Measurements from ENCODE around the gene ETF1. TPM values are rescaled to one million over a fixed set of nuclear protein-coding genes. Genes with fewer than 3 reads are reported as not detected.
"Not testable (repeated sequence)": the region's sequence is repeated elsewhere in the genome, so short reads cannot be mapped to it uniquely, and the experiment has no call there.

ETF1 gene
- total RNA-seq, 1 experiment from 2014 or later: 57.3 TPM

- H3K9me2 ChIP-seq (replicated peaks; ENCODE audit: low read length): no peaks in the 10 kb centered on the region
- no peak overlapping the region for H2AFZ ChIP-seq (ENCODE audit: low read length)
- H3K36me3 ChIP-seq (ENCODE audit: low read depth, low read length): peaks cover 52% of the 10 kb centered on the region
- H3F3A ChIP-seq (ENCODE audit: low read length, unreplicated experiment): no peaks in the 10 kb centered on the region
- no peak overlapping the region for H3K4me3 ChIP-seq (ENCODE audit: low read length)
- H3K79me2 ChIP-seq (ENCODE audit: low read length): peaks cover 22% of the 10 kb centered on the region
- no peaks in the 10 kb centered on the region for H3K27me3 ChIP-seq (ENCODE audit: low read length)
- ChIA-PET CTCF (no interaction called here), POLR2A (ENCODE audit: unreplicated experiment) (no interaction called here)
- no peak overlapping the region for H3K4me2 ChIP-seq (ENCODE audit: low read length)
- no TSS peak for BruUV-seq (replicated peaks)
- no peak overlapping the region for H3K9ac ChIP-seq (ENCODE audit: low read length)
- no peaks in the 10 kb centered on the region for H3K9me3 ChIP-seq (ENCODE audit: low read length)
- H3K4me1 ChIP-seq (ENCODE audit: insufficient read depth, low read length): no peaks in the 10 kb centered on the region
- no peak for DNase-seq
- intact Hi-C loops (cut with micrococcal nuclease): no loop called here
- 0 out of 2 replicates have a peak, but pooled peaks cover 8% of the 10 kb centered on the region for H4K20me1 ChIP-seq (ENCODE audit: low read length)
- no peak overlapping the region for H3K27ac ChIP-seq (ENCODE audit: low read length)
- no peak for TF ChIP-seq EZH2 (IDR thresholded peaks at IDR 0.05; ENCODE audit: low read length, unreplicated experiment)
- no peak for TF ChIP-seq CTCF (conservative IDR thresholded peaks at IDR 0.05; ENCODE audit: low read depth, low read length)
- no peak for TF ChIP-seq EZH2phosphoT487 (IDR thresholded peaks at IDR 0.05; ENCODE audit: borderline replicate concordance, low read length)
- no peak for ATAC-seq
Measured at GRCh38 chr5:138515556-138516245, 27.3 kb downstream of the ETF1 start.

DNA sequence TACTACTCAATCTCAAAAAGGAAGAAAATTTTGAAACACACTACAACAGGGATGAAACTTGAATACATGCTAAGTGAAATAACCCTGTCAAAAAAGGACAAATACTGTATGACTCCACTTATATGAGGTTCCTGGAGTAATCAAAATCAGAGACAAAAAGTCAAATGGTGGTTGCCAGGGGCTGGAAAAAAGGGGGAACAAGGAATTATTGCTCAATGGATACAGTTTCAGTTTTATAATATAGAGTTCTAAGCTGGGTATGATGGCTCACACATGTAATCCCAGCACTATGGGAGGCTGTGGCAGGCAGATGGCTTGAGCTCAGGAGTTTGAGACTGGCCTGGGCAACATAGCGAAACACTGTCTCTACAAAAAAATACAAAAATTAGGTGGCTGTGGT lies 29.0 kb downstream of the ETF1 start:
- H3K79me2 ChIP-seq (ENCODE audit: low read length): peaks cover 8% of the 10 kb centered on the region
- TF ChIP-seq CTCF (conservative IDR thresholded peaks at IDR 0.05; ENCODE audit: low read depth, low read length) (no peak), EZH2 (IDR thresholded peaks at IDR 0.05; ENCODE audit: low read length, unreplicated experiment) (no peak), EZH2phosphoT487 (IDR thresholded peaks at IDR 0.05; ENCODE audit: borderline replicate concordance, low read length) (no peak)
- CTCF ChIA-PET: no interaction called here

GRCh38 chr5:138508958-138509357 lies 34.1 kb downstream of the ETF1 start:
- BruUV-seq (replicated peaks): no TSS peak
- H3K4me2 ChIP-seq (ENCODE audit: low read length): no peak overlapping the region
- H3K36me3 ChIP-seq (ENCODE audit: low read depth, low read length): peaks cover 30% of the 10 kb centered on the region
- no peak overlapping the region for H3K4me3 ChIP-seq (ENCODE audit: low read length)
- ATAC-seq (no peak), DNase-seq (no peak)
- H3K27me3 ChIP-seq (ENCODE audit: low read length): no peaks in the 10 kb centered on the region
- no peak overlapping the region for H2AFZ ChIP-seq (ENCODE audit: low read length)
- no peaks in the 10 kb centered on the region for H3F3A ChIP-seq (ENCODE audit: low read length, unreplicated experiment)
- no peaks in the 10 kb centered on the region for H3K79me2 ChIP-seq (ENCODE audit: low read length)
- no peaks in the 10 kb centered on the region for H3K9me2 ChIP-seq (replicated peaks; ENCODE audit: low read length)
- no peak overlapping the region for H3K27ac ChIP-seq (ENCODE audit: low read length)
- intact Hi-C loops (cut with micrococcal nuclease): no loop called here
- H3K9ac ChIP-seq (ENCODE audit: low read length): no peak overlapping the region
- CTCF ChIA-PET: no interaction called here
- H3K4me1 ChIP-seq (ENCODE audit: insufficient read depth, low read length): no peaks in the 10 kb centered on the region
- H4K20me1 ChIP-seq (ENCODE audit: low read length): no peaks in the 10 kb centered on the region
- no peaks in the 10 kb centered on the region for H3K9me3 ChIP-seq (ENCODE audit: low read length)
- TF ChIP-seq EZH2 (IDR thresholded peaks at IDR 0.05; ENCODE audit: low read length, unreplicated experiment): no peak
- TF ChIP-seq CTCF (conservative IDR thresholded peaks at IDR 0.05; ENCODE audit: low read depth, low read length): no peak
- no peak for TF ChIP-seq EZH2phosphoT487 (IDR thresholded peaks at IDR 0.05; ENCODE audit: borderline replicate concordance, low read length)
- POLR2A ChIA-PET (ENCODE audit: unreplicated experiment): no interaction called here

More for the DNA sequence above, 29.0 kb downstream of the ETF1 start:
- intact Hi-C loops (cut with micrococcal nuclease): no loop called here
- Histone ChIP-seq H3K36me3 (ENCODE audit: low read depth, low read length) (peaks cover 56% of the 10 kb centered on the region), H3F3A (ENCODE audit: low read length, unreplicated experiment) (no peaks in the 10 kb centered on the region), H3K9me2 (replicated peaks; ENCODE audit: low read length) (no peaks in the 10 kb centered on the region), H3K4me2 (ENCODE audit: low read length) (no peak overlapping the region), H3K9ac (ENCODE audit: low read length) (no peak overlapping the region), H4K20me1 (ENCODE audit: low read length) (0 out of 2 replicates have a peak, but pooled peaks cover 6% of the 10 kb centered on the region), H3K4me3 (ENCODE audit: low read length) (no peak overlapping the region), H3K27me3 (ENCODE audit: low read length) (no peaks in the 10 kb centered on the region), H3K27ac (ENCODE audit: low read length) (no peak overlapping the region), H3K9me3 (ENCODE audit: low read length) (no peaks in the 10 kb centered on the region), H2AFZ (ENCODE audit: low read length) (no peak overlapping the region), H3K4me1 (ENCODE audit: insufficient read depth, low read length) (no peaks in the 10 kb centered on the region)
- POLR2A ChIA-PET (ENCODE audit: unreplicated experiment): no interaction called here
- DNase-seq: no peak
- no TSS peak for BruUV-seq (replicated peaks)
- no peak for ATAC-seq

DNA sequence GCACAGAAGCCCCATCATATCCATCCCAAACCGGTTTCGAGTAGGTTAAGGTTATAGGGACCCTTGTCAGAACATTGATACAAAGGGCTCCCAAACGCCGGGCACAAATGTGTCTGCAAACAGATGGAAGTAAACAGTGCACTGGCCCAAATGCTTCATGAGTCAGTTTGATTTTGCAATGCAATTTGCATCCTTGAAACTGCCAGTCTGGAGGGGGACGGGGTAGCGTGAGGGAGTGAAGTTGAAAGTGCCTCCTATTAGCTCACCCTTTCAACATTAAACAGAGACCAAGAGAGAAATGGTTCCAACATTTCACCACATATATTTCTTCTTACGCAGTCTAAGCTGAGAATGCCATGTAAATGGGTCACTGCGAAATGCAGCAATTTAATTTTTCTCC lies 35.6 kb downstream of the ETF1 start:
- H3K4me2 ChIP-seq (ENCODE audit: low read length); H3K79me2 ChIP-seq (ENCODE audit: low read length); H3K9me2 ChIP-seq (replicated peaks; ENCODE audit: low read length); POLR2A ChIA-PET (ENCODE audit: unreplicated experiment); DNase-seq; H3K27ac ChIP-seq (ENCODE audit: low read length); H3F3A ChIP-seq (ENCODE audit: low read length, unreplicated experiment); H2AFZ ChIP-seq (ENCODE audit: low read length); H3K4me3 ChIP-seq (ENCODE audit: low read length); ATAC-seq; CTCF ChIA-PET; H3K4me1 ChIP-seq (ENCODE audit: insufficient read depth, low read length); H4K20me1 ChIP-seq (ENCODE audit: low read length); H3K9me3 ChIP-seq (ENCODE audit: low read length); H3K9ac ChIP-seq (ENCODE audit: low read length); H3K27me3 ChIP-seq (ENCODE audit: low read length); intact Hi-C loops (cut with micrococcal nuclease): not testable (repeated sequence)
- H3K36me3 ChIP-seq (ENCODE audit: low read depth, low read length): peaks cover 21% of the 10 kb centered on the region
- BruUV-seq (replicated peaks): TSS peak; percentile 25

Measured in PC-3 (cell line).